NCI-H146 treated with DMSO at 0.1 percent for 48 hours (cell line): ENCODE measurements around the gene VPS25.
"Not testable (repeated sequence)": the region's sequence is repeated elsewhere in the genome, so short reads cannot be mapped to it uniquely, and the experiment has no call there.

Experiments used
- DNase-seq: peaks from one replicate; lab custom pipeline; 2025; ENCODE audit not compliant: unreplicated experiment; lab: John Stamatoyannopoulos, UW

VPS25 gene

GRCh38 chr17:42767512-42767911 is 5.7 kb upstream of the VPS25 start:
- no peak for DNase-seq

- not testable (repeated sequence) for DNase-seq
Measured at GRCh38 chr17:42768006-42768405, 5.2 kb upstream of the VPS25 start.

- DNase-seq: not testable (repeated sequence)
Measured at GRCh38 chr17:42769964-42770363, 3.3 kb upstream of the VPS25 start.

- DNase-seq: no peak
Measured at GRCh38 chr17:42772945-42773289, 332 bp upstream of the VPS25 start.

GRCh38 chr17:42774066-42774745 is 957 bp downstream of the VPS25 start:
- DNase-seq: no peak

GRCh38 chr17:42775534-42776098 is 2.4 kb downstream of the VPS25 start:
- DNase-seq: no peak

- no peak for DNase-seq
Measured at GRCh38 chr17:42778570-42778969, 5.3 kb downstream of the VPS25 start.

- no peak for DNase-seq
Measured at GRCh38 chr17:42779304-42779935, 6.2 kb downstream of the VPS25 start.

GRCh38 chr17:42779936-42780850 is 6.9 kb downstream of the VPS25 start, which contains the start of gene WNK4:
TSS of gene WNK4 (plus strand) at chr17:42780610. CDS start at chr17:42780699, 89 bp downstream.
- no peak for DNase-seq

GRCh38 chr17:42780851-42781638 is 7.8 kb downstream of the VPS25 start:
- no peak for DNase-seq

- no peak for DNase-seq
Measured at GRCh38 chr17:42781639-42782165, 8.5 kb downstream of the VPS25 start.

GRCh38 chr17:42782166-42783061 is 9.2 kb downstream of the VPS25 start:
- DNase-seq: no peak

GRCh38 chr17:42783062-42783790 is 10.0 kb downstream of the VPS25 start:
- DNase-seq: no peak

- no peak for DNase-seq
Measured at GRCh38 chr17:42783791-42784138, 10.5 kb downstream of the VPS25 start.

GRCh38 chr17:42784409-42784808 is 11.2 kb downstream of the VPS25 start:
- no peak for DNase-seq

- DNase-seq: no peak
Measured at GRCh38 chr17:42784811-42785592, 11.8 kb downstream of the VPS25 start.

GRCh38 chr17:42787266-42787665 is 14.0 kb downstream of the VPS25 start:
- no peak for DNase-seq

- DNase-seq: no peak
Measured at GRCh38 chr17:42791948-42792347, 18.7 kb downstream of the VPS25 start.
